ENCODE measurements around the gene POLR3GL.

GRCh38 chr1:145946477-145946986 is 18.0 kb upstream of the POLR3GL start:
- TF ChIP-seq CTCF (IDR thresholded peaks at IDR 0.05) (no peak), POLR2A (IDR thresholded peaks at IDR 0.05) (no peak)

Data from body of pancreas (tissue), 4 donors.